GM12891 (cell line): ENCODE results near the gene S100A3.
"Not testable (repeated sequence)": the region's sequence is repeated elsewhere in the genome, so short reads cannot be mapped to it uniquely, and the experiment has no call there.

Source experiments
- DNase-seq: peaks from one replicate; pipeline ENCODE4 v3.0.0; 2011; ENCODE audit warnings: low spot score; ENCODE audit not compliant: insufficient read length
- FAIRE-seq: peaks from 2 replicates; lab custom pipeline; 2011; peaks lifted over from hg19 to GRCh38; lab: Jason Lieb, UNC
- PAX5 ChIP-seq: IDR thresholded peaks from 2 replicates; pipeline ENCODE4 v1.6.1; 2011; ENCODE audit warnings: low read length, moderate library complexity, mild to moderate bottlenecking; ENCODE audit not compliant: insufficient read depth, severe bottlenecking
- POLR2A ChIP-seq: IDR thresholded peaks from 2 replicates; pipeline ENCODE4 v1.6.1; 2011; ENCODE audit warnings: low read depth, low read length, control low read depth
- POLR2AphosphoS5 ChIP-seq: IDR thresholded peaks from 2 replicates; pipeline ENCODE4 v1.6.1; 2011; ENCODE audit warnings: low read depth, low read length, control low read depth
- POU2F2 ChIP-seq: IDR thresholded peaks from 2 replicates; pipeline ENCODE4 v1.6.1; 2011; ENCODE audit warnings: low read depth, mild to moderate bottlenecking, control low read depth, low read length, moderate library complexity
- SPI1 ChIP-seq: IDR thresholded peaks from 2 replicates; pipeline ENCODE4 v1.6.1; 2011; ENCODE audit warnings: low read depth, low read length, control low read depth
- TAF1 ChIP-seq: IDR thresholded peaks from 2 replicates; pipeline ENCODE4 v1.6.1; 2011; ENCODE audit warnings: low read depth, low read length, control low read depth

Gene S100A3

DNA sequence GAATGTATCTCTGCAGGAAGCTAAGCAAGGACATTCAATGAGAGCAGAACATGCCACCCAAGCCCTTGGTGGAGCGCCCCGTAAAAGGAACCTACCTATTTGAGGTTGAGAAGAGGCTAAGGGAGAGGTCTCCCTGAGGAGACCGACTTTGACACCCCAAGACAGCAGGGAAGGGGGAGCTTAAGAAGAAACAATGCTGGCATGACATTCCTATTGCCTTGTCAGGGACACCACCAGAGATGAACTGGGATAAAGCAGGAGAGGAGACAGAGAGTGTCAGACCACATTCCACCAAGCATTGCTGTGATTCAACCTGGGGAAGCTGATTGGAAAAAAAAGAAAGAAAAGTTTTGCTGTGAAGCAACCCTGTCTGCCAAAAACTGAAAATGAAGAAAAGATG, 29.9 kb upstream of the S100A3 start:
- TF ChIP-seq POU2F2 (no peak), POLR2AphosphoS5 (no peak), TAF1 (no peak), POLR2A (no peak), SPI1 (no peak), PAX5 (no peak)
- DNase-seq (no peak), FAIRE-seq (no peak)

DNA sequence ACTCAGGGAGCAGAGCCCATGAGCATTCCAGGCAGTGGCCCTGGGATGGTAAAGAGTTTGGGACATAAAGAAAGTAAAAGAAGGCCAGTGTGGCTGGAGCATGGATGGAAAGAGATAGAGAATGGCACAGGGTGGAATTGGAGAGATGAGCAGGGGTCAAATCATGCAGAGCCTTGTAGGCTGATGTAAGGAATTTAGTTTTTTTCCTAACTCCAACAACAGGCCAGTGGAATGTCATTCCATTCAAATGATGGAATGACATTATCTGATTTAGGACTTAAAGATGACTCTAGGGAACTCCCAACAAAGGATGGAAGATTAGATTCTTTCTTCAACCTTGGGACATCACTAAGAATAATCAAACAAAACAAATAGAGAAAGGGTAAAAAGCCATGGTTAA, 29.4 kb upstream of the S100A3 start:
- TF ChIP-seq PAX5 (no peak), POU2F2 (no peak), POLR2AphosphoS5 (no peak)
- DNase-seq: no peak
- no peak for FAIRE-seq

DNA sequence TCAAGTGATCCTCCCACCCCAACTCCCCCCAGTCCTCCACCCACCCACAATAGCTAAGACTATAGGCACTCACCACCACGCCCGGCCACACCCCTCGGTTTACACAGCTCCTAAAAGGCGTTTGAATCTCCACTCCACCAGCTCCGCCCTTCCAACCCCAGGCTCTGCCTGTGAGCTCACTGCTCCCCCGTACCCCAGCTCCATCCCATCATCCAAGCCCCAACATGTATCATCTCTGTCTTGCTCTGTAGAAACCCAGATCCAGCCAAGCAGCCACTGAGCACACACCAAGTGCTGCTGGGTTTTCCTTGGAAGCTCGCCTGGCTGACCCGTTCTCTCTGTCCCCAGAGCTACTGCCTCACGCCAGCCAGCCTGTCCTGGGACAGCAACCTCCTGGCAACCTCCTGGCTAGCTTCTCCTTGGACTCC, 28.6 kb upstream of the S100A3 start:
- DNase-seq: no peak
- TF ChIP-seq POLR2A: no peak
- TF ChIP-seq POU2F2: no peak
- TF ChIP-seq SPI1: no peak
- no peak for TF ChIP-seq PAX5
- TF ChIP-seq POLR2AphosphoS5: no peak
- no peak for TF ChIP-seq TAF1
- no peak for FAIRE-seq

DNA sequence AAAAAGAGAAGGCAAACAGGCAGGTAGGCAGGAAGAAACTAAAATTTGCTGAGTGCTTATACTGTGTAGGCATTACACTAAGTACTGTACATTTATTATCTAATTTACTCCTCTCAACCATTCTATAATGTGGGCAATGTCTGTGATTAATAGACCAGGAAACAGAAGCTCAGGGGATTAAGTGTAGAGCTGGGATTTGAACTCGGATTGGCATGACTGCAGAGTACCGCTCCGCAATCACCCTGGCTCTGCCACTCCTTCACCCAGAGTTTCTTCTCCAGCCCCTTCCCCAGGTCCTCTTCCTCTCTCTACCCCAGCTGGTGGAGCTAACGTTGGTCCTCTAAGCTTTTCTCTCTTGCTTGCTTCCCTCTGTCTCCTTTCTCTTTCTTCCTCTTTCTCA, 28.1 kb upstream of the S100A3 start:
- no peak for FAIRE-seq
- no peak for DNase-seq
- TF ChIP-seq SPI1: no peak
- TF ChIP-seq POLR2A: no peak
- no peak for TF ChIP-seq POLR2AphosphoS5
- TF ChIP-seq PAX5: no peak
- no peak for TF ChIP-seq TAF1
- TF ChIP-seq POU2F2: no peak

DNA sequence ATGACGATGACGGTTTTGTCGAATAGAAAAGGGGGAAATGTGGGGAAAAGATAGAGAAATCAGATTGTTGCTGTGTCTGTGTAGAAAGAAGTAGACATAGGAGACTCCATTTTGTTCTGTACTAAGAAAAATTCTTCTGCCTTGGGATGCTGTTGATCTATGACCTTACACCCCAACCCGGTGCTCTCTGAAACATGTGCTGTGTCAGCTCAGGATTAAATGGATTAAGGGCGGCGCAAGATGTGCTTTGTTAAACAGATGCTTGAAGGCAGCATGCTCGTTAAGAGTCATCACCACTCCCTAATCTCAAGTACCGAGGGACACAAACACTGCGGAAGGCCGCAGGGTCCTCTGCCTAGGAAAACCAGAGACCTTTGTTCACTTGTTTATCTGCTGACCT, 26.4 kb upstream of the S100A3 start:
- not testable (repeated sequence) for FAIRE-seq, DNase-seq

DNA sequence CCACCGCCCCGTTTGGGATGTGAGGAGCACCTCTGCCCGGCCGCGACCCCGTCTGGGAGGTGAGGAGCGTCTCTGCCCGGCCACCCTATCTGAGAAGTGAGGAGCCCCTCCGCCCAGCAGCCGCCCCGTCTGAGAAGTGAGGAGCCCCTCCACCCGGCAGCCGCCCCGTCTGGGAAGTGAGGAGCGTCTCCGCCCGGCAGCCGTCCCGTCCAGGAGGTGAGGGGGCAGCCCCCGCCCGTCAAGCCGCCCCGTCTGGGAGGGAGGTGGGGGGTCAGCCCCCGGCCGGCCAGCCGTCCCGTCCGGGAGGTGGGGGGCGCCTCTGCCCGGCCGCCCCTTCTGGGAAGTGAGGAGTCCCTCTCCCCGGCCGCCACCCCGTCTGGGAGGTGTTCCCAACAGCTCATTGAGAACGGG, 26.0 kb upstream of the S100A3 start:
- DNase-seq, FAIRE-seq: not testable (repeated sequence)

DNA sequence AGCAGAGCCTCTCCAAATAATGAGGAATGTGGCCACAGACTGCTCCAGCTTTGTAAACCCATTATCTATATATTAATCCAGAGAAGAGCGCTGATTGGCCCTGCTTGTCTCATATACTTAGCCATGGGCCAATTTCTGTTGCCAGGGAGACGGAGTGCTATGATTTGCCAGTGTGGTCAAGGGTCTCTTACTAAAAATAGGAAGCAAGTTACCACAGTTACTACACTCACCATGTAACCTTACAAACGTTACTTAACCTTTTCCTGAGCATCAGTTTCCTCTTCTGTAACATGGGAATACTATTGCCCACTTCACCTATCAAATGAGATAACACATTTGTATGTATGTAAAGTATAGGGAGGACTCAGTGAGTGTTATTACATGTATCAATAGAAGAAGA, 24.3 kb upstream of the S100A3 start:
- FAIRE-seq (no peak), DNase-seq (no peak)

DNA sequence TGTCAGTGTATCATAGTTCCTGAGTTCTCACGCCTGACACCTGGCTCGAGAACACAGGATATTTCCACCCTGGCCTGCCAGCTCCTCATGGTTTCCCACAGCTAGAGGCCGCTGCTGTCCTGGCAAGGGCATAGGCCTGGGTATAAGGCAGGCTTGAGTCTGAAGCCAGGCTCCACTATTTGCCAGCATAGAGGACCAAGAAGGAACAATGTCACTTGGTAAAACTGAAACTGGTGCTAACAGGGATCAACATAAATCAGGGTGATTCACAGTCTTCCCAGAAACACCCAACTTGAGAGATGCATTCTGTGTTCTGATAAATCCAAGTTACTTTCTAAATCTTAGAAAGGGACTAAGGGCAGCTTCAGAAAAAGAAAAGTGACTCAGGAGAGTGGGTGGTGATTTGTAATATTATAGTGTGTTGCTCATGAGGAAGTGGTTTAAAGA, 23.5 kb upstream of the S100A3 start:
- peak; percentile 51 for DNase-seq

More for the DNA sequence above, 24.3 kb upstream of the S100A3 start:
- TF ChIP-seq TAF1 (no peak), PAX5 (no peak), SPI1 (no peak), POLR2AphosphoS5 (no peak), POLR2A (no peak), POU2F2 (no peak)

DNA sequence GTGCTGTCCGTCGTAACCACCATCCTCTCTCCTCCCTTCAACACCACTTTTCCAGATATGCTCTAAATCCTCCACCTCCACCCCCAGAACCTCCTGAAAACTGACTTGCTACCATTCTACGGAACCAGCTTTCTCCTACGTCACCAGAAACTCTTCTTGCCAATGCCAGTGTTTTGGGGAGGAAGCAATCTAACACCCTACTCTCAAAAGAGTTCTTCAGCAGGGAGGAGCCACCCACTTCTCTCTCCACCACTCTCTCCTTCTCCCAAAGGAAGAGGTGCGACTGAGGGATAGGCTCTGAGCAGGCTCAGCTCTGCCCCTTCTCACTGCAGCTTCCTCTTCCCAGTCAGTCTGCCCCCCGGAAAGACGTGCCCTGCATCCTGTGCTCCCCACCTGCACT, 22.6 kb upstream of the S100A3 start:
- DNase-seq: no peak
- TF ChIP-seq POU2F2 (no peak), SPI1 (no peak), TAF1 (no peak), POLR2AphosphoS5 (no peak), POLR2A (no peak), PAX5 (no peak)
- FAIRE-seq: no peak

More for the DNA sequence above, 23.5 kb upstream of the S100A3 start:
- peak; percentile 57 for FAIRE-seq
- TF ChIP-seq POLR2A: no peak
- TF ChIP-seq PAX5: no peak
- no peak for TF ChIP-seq POU2F2
- no peak for TF ChIP-seq POLR2AphosphoS5
- TF ChIP-seq SPI1: no peak; the same call in 1 of the 2 replicates
- TF ChIP-seq TAF1: no peak

DNA sequence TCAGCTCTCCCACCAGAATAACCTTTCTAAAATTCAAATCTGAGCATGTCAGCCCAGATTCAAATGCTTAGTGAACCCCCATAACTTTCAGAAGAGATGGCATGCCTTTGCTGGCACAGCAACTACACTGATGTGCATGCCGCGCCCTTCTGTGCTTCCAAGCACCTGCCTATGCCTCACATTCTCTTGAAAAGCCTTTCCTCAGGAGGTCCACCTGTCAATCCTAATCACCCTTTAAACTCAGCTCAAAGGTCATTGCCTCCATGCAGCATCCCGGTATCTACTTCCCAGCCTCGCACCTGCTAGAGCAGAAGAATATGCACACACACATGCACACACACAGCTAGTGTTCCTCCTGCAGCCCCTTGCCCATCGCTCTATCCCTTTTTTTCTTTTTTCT, 21.8 kb upstream of the S100A3 start:
- TF ChIP-seq SPI1 (no peak), PAX5 (no peak), TAF1 (no peak), POLR2AphosphoS5 (no peak), POLR2A (no peak), POU2F2 (no peak)
- no peak for FAIRE-seq
- no peak for DNase-seq

DNA sequence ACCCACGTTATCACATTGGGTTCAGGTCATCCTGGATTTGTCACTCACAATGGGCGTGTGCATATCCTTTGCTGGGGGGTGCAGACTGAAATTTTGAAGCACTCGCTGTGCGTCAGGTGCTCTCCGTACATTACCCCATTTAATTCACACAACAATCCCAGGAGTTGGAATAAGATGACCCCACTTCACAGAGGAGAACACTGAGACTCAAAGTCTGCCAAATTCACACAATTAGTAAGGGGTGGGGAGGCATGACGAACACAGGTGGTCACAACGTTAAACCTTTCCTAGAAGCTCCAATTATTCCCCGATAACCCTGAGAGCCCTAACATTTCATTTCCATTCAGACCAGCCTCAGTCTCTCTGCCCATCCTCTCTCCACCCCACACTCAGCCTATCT, 20.4 kb upstream of the S100A3 start:
- TF ChIP-seq SPI1 (no peak), PAX5 (no peak), POU2F2 (no peak), TAF1 (no peak), POLR2AphosphoS5 (no peak)
- DNase-seq (no peak), FAIRE-seq (no peak)
